H1 (cell line): ENCODE measurements around the gene SHC3.

Source experiments
- ATF2 ChIP-seq: IDR thresholded peaks from 2 replicates; pipeline ENCODE4 v1.6.1; 2012; ENCODE audit warnings: low read length, inconsistent platforms
- MAX ChIP-seq: IDR thresholded peaks from 2 replicates; pipeline ENCODE4 v1.6.1; 2012; ENCODE audit warnings: inconsistent platforms
- SIN3A ChIP-seq, 2 experiments: IDR thresholded peaks in 1 of 2; conservative IDR thresholded peaks in 1 of 2; 2 replicates each; pipeline ENCODE4 v1.6.1; 2011 to 2012; ENCODE audit warnings: low read length in 2 of 2, improper control_type of control experiment in 1 of 2, low read depth in 1 of 2, mild to moderate bottlenecking in 1 of 2
- SUZ12 ChIP-seq: fragments of 200-600 bp; sonication (generic); IDR thresholded peaks from 2 replicates; pipeline ENCODE4 v1.6.1; 2012; ENCODE audit warnings: mild to moderate bottlenecking, inconsistent platforms, low read length, moderate library complexity, mixed read lengths
- USF2 ChIP-seq: IDR thresholded peaks from 2 replicates; pipeline ENCODE4 v1.6.1; 2011; ENCODE audit warnings: low read length, improper control_type of control experiment
- ZNF274 ChIP-seq: IDR thresholded peaks from 2 replicates; pipeline ENCODE4 v1.7.0; 2012; ENCODE audit warnings: low read length, borderline replicate concordance; ENCODE audit errors: extremely low read depth
- TF ChIP-seq, protein P1 (sequence below), 3 experiments: IDR thresholded peaks; 1 replicate in 2 of 3; 2 replicates in 1 of 3; pipeline versions ENCODE4 v1.5.1 to v1.6.1; 2011; ENCODE audit warnings: low read length in 3 of 3, mild to moderate bottlenecking in 3 of 3, inconsistent platforms in 2 of 3, low read depth in 1 of 3, moderate library complexity in 1 of 3; ENCODE audit not compliant: insufficient read depth in 1 of 3; ENCODE audit errors: control extremely low read depth in 1 of 3

- TF ChIP-seq ATF2 (no peak), SIN3A (conservative IDR thresholded peaks at IDR 0.05 in 1 of 2, IDR thresholded peaks at IDR 0.05 in 1 of 2; ENCODE audit: low read depth in 1 of 2, low read length in 2 of 2) (no peak), ZNF274 (no peak), MAX (peak; percentile 22; the same call in 1 of the 2 replicates), USF2 (no peak), SUZ12 (no peak)
- TF ChIP-seq, protein P1, sequence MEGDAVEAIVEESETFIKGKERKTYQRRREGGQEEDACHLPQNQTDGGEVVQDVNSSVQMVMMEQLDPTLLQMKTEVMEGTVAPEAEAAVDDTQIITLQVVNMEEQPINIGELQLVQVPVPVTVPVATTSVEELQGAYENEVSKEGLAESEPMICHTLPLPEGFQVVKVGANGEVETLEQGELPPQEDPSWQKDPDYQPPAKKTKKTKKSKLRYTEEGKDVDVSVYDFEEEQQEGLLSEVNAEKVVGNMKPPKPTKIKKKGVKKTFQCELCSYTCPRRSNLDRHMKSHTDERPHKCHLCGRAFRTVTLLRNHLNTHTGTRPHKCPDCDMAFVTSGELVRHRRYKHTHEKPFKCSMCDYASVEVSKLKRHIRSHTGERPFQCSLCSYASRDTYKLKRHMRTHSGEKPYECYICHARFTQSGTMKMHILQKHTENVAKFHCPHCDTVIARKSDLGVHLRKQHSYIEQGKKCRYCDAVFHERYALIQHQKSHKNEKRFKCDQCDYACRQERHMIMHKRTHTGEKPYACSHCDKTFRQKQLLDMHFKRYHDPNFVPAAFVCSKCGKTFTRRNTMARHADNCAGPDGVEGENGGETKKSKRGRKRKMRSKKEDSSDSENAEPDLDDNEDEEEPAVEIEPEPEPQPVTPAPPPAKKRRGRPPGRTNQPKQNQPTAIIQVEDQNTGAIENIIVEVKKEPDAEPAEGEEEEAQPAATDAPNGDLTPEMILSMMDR (IDR thresholded peaks at IDR 0.05; ENCODE audit: control extremely low read depth in 1 of 3, insufficient read depth in 1 of 3, low read depth in 1 of 3, low read length in 3 of 3): peak; percentile 36 to 39 (median 37); a peak in 3 of 4 replicates
Observed at GRCh38 chr9:88990729-88991065, 187.9 kb downstream of the SHC3 start.
